CD14-positive monocyte (primary cell): ENCODE measurements around the gene SIX3. TPM values are rescaled to one million over a fixed set of nuclear protein-coding genes. Genes with fewer than 3 reads are reported as not detected.

Source experiments
- DNase-seq, 3 donors: peaks; one replicate each; pipeline ENCODE4 v3.0.0-alpha.2; 2011 to 2022
- H2AFZ ChIP-seq: 2 replicates; pipeline ENCODE4 v1.6.0; 2012; ENCODE audit warnings: mild to moderate bottlenecking, low read depth, low read length, inconsistent platforms; ENCODE audit not compliant: insufficient read depth, poor library complexity, severe bottlenecking
- H3K27ac ChIP-seq, 2 donors: 1 replicate in 1 of 2; 2 replicates in 1 of 2; pipeline ENCODE4 v1.5.1; 2012 to 2013; ENCODE audit warnings: low read length in 2 of 2, control low read depth in 1 of 2, inconsistent platforms in 1 of 2, low read depth in 1 of 2, mild to moderate bottlenecking in 1 of 2
- H3K27me3 ChIP-seq, 2 donors: one replicate each; pipeline versions ENCODE4 v1.6.0 to v1.6.1; 2011 to 2013; ENCODE audit warnings: low read length in 2 of 2; ENCODE audit not compliant: control insufficient read depth in 2 of 2, insufficient read depth in 2 of 2
- H3K36me3 ChIP-seq, 2 donors: replicated peaks in 1 of 2; 1 replicate in 1 of 2; 2 replicates in 1 of 2; pipeline versions ENCODE4 v1.5.1 to v1.6.1; 2012 to 2013; ENCODE audit warnings: low read length in 2 of 2, control low read depth in 1 of 2, inconsistent platforms in 1 of 2, mild to moderate bottlenecking in 1 of 2; ENCODE audit not compliant: insufficient read depth in 2 of 2, control insufficient read depth in 1 of 2
- H3K4me1 ChIP-seq, 2 donors: 1 replicate in 1 of 2; 2 replicates in 1 of 2; pipeline versions ENCODE4 v1.5.1 to v1.6.1; 2012 to 2013; ENCODE audit warnings: low read length in 2 of 2, control low read depth in 1 of 2, inconsistent platforms in 1 of 2, mild to moderate bottlenecking in 1 of 2, moderate library complexity in 1 of 2; ENCODE audit not compliant: insufficient read depth in 2 of 2, control insufficient read depth in 1 of 2
- H3K4me2 ChIP-seq: replicated peaks from 2 replicates; pipeline ENCODE3; 2012; ENCODE audit warnings: low read length, moderate library complexity, mild to moderate bottlenecking; ENCODE audit not compliant: poor library complexity, severe bottlenecking; ENCODE audit errors: extremely low read depth
- H3K4me3 ChIP-seq, 3 experiments: fragments of 200-600 bp in 1 of 3; sonication (generic) in 1 of 3; replicated peaks in 1 of 3; 1 replicate in 2 of 3; 2 replicates in 1 of 3; pipeline ENCODE4 v1.5.1; 2011 to 2013; ENCODE audit warnings: low read length in 3 of 3, mild to moderate bottlenecking in 3 of 3, control low read depth in 2 of 3, low read depth in 2 of 3, inconsistent platforms in 1 of 3, moderate library complexity in 1 of 3
- H3K79me2 ChIP-seq: 2 replicates; pipeline ENCODE4 v1.6.0; 2012; ENCODE audit warnings: mild to moderate bottlenecking, control low read depth, inconsistent platforms, low read length, moderate library complexity; ENCODE audit not compliant: insufficient read depth
- H3K9ac ChIP-seq: 2 replicates; pipeline ENCODE4 v1.6.0; 2017; ENCODE audit warnings: low read length, mild to moderate bottlenecking; ENCODE audit not compliant: insufficient read depth, poor library complexity, severe bottlenecking
- H3K9me3 ChIP-seq, 2 donors: replicated peaks in 1 of 2; 1 replicate in 1 of 2; 2 replicates in 1 of 2; pipeline versions ENCODE4 v1.5.1 to v1.6.1; 2012 to 2013; ENCODE audit warnings: low read length in 2 of 2, control low read depth in 1 of 2; ENCODE audit not compliant: control insufficient read depth in 1 of 2, insufficient read depth in 1 of 2
- H4K20me1 ChIP-seq: 2 replicates; pipeline ENCODE4 v1.6.0; 2012; ENCODE audit warnings: mild to moderate bottlenecking, low read length, control low read depth, moderate library complexity; ENCODE audit not compliant: insufficient read depth
- H3K27ac Mint-ChIP-seq, 7 donors: one replicate each; pipeline ENCODE4 v1.8.0; 2020; ENCODE audit warnings: mild to moderate bottlenecking in 7 of 7, mixed read lengths in 7 of 7, moderate library complexity in 6 of 7, inconsistent platforms in 2 of 7
- H3K27me3 Mint-ChIP-seq, 3 donors: one replicate each; pipeline ENCODE4 v1.8.0; 2021 to 2022; ENCODE audit warnings: low read depth in 3 of 3, mild to moderate bottlenecking in 3 of 3, mixed read lengths in 3 of 3, moderate library complexity in 3 of 3, inconsistent platforms in 1 of 3
- H3K36me3 Mint-ChIP-seq, 2 donors: one replicate each; pipeline ENCODE4 v1.8.0; 2020; ENCODE audit warnings: mixed read lengths in 2 of 2, inconsistent platforms in 1 of 2, mild to moderate bottlenecking in 1 of 2
- H3K4me1 Mint-ChIP-seq: one replicate; pipeline ENCODE4 v1.8.0; 2020; ENCODE audit warnings: mild to moderate bottlenecking, mixed read lengths
- H3K4me3 Mint-ChIP-seq, 2 donors: one replicate each; pipeline ENCODE4 v1.8.0; 2020; ENCODE audit warnings: mild to moderate bottlenecking in 2 of 2, mixed read lengths in 2 of 2, moderate library complexity in 1 of 2
- H3K9me3 Mint-ChIP-seq, 7 donors: one replicate each; pipeline ENCODE4 v1.8.0; 2020 to 2022; ENCODE audit warnings: mixed read lengths in 7 of 7, mild to moderate bottlenecking in 6 of 7, moderate library complexity in 6 of 7, inconsistent platforms in 2 of 7
- WGBS: methylation state at CpG from one replicate; pipeline ENCODE4 v1.1.5; 2013; ENCODE audit warnings: missing lambda C conversion rate; ENCODE audit not compliant: insufficient coverage; 5-methylcytosine and 5-hydroxymethylcytosine counted together
- intact Hi-C, 2 donors: fragments of 100-400 bp; cut with micrococcal nuclease; formaldehyde crosslinking; loops; one replicate each; pipeline versions ENCODE4 v1.15.0 to v1.15.1; 2023
- polyA plus RNA-seq, 3 donors: library from polyadenylated mRNA; depleted of rRNA in 1 of 3; unstranded in 2 of 3; stranded (reverse) in 1 of 3; fragments of 300-500 nt in 2 of 3; fragments of >200 nt in 1 of 3; fragmentation: Illumina TruSeq in 2 of 3; gene quantifications; 1 replicate in 2 of 3; 2 replicates in 1 of 3; pipeline ENCODE4 v1.2.3, GENCODE V29; 2012 to 2021
- TF ChIP-seq, protein P1 (sequence below): fragments of 200-600 bp; IDR thresholded peaks from one replicate; pipeline ENCODE4 v1.8.0; 2022; ENCODE audit warnings: antibody characterized with exemption, mild to moderate bottlenecking

Gene SIX3
- polyA plus RNA-seq, 3 donors = not detected

DNA sequence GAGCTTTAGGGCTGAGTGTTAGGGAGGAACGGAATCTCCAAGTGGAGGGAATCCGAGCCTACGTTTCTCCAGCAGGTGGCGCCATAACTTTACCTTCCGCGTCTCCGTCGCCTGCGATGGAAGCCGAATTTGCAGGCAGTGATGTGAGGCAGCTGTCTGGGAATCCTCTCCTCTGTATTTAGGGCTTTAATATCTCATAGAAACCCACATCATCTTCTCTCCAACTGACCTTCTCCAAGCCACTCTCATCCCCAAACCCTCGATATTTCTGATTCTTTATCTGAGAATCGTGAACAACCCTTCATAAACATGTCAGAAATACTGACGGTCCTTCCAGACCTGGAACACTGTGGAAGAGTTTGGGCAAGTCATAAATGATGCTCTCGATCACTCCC, 40.2 kb downstream of the SIX3 start:
- Histone ChIP-seq H2AFZ (no peak overlapping the region), H3K4me3 (no peak overlapping the region), H3K4me1 (no peaks in the 10 kb centered on the region), H3K9ac (no peak overlapping the region), H3K4me2 (no peak overlapping the region), H3K27ac (no peak overlapping the region), H3K9me3 (peaks cover 6 to 7% of the 10 kb centered on the region in 2 donors), H3K27me3 (peaks cover 3 to 12% of the 10 kb centered on the region in 2 donors), H4K20me1 (no peaks in the 10 kb centered on the region), H3K79me2 (no peaks in the 10 kb centered on the region), H3K36me3 (no peaks in the 10 kb centered on the region)
- peak; percentile 42 to 62 (median 49) for DNase-seq
- intact Hi-C loops = loop anchor here (2.0 to 5.0 kb wide), 3 partner anchors 513 to 596 kb away; no protein-coding TSS in a partner anchor
- no peak overlapping the region for H3K27ac Mint-ChIP-seq
- H3K4me3 Mint-ChIP-seq = no peak overlapping the region
- H3K27me3 Mint-ChIP-seq = peaks cover 12 to 25% (median 13%) of the 10 kb centered on the region in 3 donors
- H3K4me1 Mint-ChIP-seq = peaks cover 3% of the 10 kb centered on the region
- no peaks in the 10 kb centered on the region for H3K36me3 Mint-ChIP-seq
- H3K9me3 Mint-ChIP-seq = peaks cover 3 to 16% (median 12%) of the 10 kb centered on the region in 7 donors
- TF ChIP-seq, protein P1, sequence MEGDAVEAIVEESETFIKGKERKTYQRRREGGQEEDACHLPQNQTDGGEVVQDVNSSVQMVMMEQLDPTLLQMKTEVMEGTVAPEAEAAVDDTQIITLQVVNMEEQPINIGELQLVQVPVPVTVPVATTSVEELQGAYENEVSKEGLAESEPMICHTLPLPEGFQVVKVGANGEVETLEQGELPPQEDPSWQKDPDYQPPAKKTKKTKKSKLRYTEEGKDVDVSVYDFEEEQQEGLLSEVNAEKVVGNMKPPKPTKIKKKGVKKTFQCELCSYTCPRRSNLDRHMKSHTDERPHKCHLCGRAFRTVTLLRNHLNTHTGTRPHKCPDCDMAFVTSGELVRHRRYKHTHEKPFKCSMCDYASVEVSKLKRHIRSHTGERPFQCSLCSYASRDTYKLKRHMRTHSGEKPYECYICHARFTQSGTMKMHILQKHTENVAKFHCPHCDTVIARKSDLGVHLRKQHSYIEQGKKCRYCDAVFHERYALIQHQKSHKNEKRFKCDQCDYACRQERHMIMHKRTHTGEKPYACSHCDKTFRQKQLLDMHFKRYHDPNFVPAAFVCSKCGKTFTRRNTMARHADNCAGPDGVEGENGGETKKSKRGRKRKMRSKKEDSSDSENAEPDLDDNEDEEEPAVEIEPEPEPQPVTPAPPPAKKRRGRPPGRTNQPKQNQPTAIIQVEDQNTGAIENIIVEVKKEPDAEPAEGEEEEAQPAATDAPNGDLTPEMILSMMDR = peak; percentile 87
- 6% methylated on average over 6 of the region's 14 CpGs for WGBS

GRCh38 chr2:44983836-44984604, 42.5 kb downstream of the SIX3 start:
- H3K4me3 Mint-ChIP-seq = no peak overlapping the region
- H2AFZ ChIP-seq = no peak overlapping the region

More at GRCh38 chr2:44983836-44984604, 42.5 kb downstream of the SIX3 start:
- Histone ChIP-seq H3K4me3 (no peak overlapping the region), H3K9me3 (peaks cover 14 to 15% of the 10 kb centered on the region in 2 donors), H3K9ac (no peak overlapping the region), H3K36me3 (no peaks in the 10 kb centered on the region), H3K79me2 (no peaks in the 10 kb centered on the region), H4K20me1 (no peaks in the 10 kb centered on the region), H3K4me2 (no peak overlapping the region), H3K4me1 (no peaks in the 10 kb centered on the region), H3K27me3 (peaks cover 3 to 12% of the 10 kb centered on the region in 2 donors), H3K27ac (no peak overlapping the region)
- 86% methylated on average over 4 of the region's 9 CpGs for WGBS
- H3K36me3 Mint-ChIP-seq = no peaks in the 10 kb centered on the region
- H3K27ac Mint-ChIP-seq = no peak overlapping the region
- TF ChIP-seq, protein P1 = no peak
- intact Hi-C loops = loop anchor here (5.0 kb wide), 2 partner anchors 513 to 593 kb away; no protein-coding TSS in a partner anchor
- DNase-seq = no peak
- peaks cover 6 to 33% (median 25%) of the 10 kb centered on the region in 7 donors for H3K9me3 Mint-ChIP-seq
- H3K4me1 Mint-ChIP-seq = peaks cover 3% of the 10 kb centered on the region
- H3K27me3 Mint-ChIP-seq = peaks cover 12 to 25% (median 21%) of the 10 kb centered on the region in 3 donors
